K562 (cell line): Measurements from ENCODE around the gene COX7A2. TPM values are rescaled to one million over a fixed set of nuclear protein-coding genes. Genes with fewer than 3 reads are reported as not detected.

Experiments
- CTBP1 ChIP-seq: fragments of 450-650 bp; IDR thresholded peaks from 2 replicates; pipeline ENCODE4 v1.6.1; 2016; ENCODE audit warnings: borderline replicate concordance
- JUND ChIP-seq, 2 experiments: IDR thresholded peaks; 2 replicates in 1 of 2; 3 replicates in 1 of 2; pipeline ENCODE4 v1.6.1; 2011; ENCODE audit warnings: borderline replicate concordance in 2 of 2, low read depth in 2 of 2, low read length in 2 of 2, improper control_type of control experiment in 1 of 2, missing biosample characterization in 1 of 2, missing genetic modification characterization in 1 of 2, missing genetic modification reagents in 1 of 2
- MXI1 ChIP-seq: IDR thresholded peaks from 2 replicates; pipeline ENCODE4 v1.6.1; 2011; ENCODE audit warnings: low read depth, mild to moderate bottlenecking, improper control_type of control experiment, low read length
- NFYB ChIP-seq: IDR thresholded peaks from 2 replicates; pipeline ENCODE4 v1.6.1; 2011; ENCODE audit warnings: mild to moderate bottlenecking, moderate library complexity; ENCODE audit not compliant: insufficient read length; ENCODE audit errors: extremely low read depth
- NR4A1 ChIP-seq, 2 experiments: fragments of 250-450 bp in 1 of 2; fragments of 450-650 bp in 1 of 2; sonication (Bioruptor Pico) in 1 of 2; IDR thresholded peaks; 2 replicates each; pipeline versions ENCODE4 v1.4.0 to v1.6.1; 2016 to 2020; ENCODE audit warnings: mild to moderate bottlenecking in 2 of 2, missing compliant biosample characterization in 1 of 2, missing genetic modification characterization in 1 of 2, moderate library complexity in 1 of 2
- RAD51 ChIP-seq: fragments of 450-650 bp; IDR thresholded peaks from 2 replicates; pipeline ENCODE4 v1.7.1; 2016; ENCODE audit warnings: low read depth, mild to moderate bottlenecking, borderline replicate concordance
- SMARCE1 ChIP-seq: fragments of 450-650 bp; IDR thresholded peaks from 2 replicates; pipeline ENCODE4 v1.7.1; 2016; ENCODE audit warnings: mild to moderate bottlenecking
- TEAD4 ChIP-seq, 2 experiments: sonication (generic) in 1 of 2; formaldehyde crosslinking in 1 of 2; IDR thresholded peaks; 2 replicates each; pipeline versions ENCODE4 v1.6.1 to v1.8.0; 2012 to 2022; ENCODE audit warnings: borderline replicate concordance in 1 of 2, inconsistent platforms in 1 of 2, low read length in 1 of 2, mild to moderate bottlenecking in 1 of 2, missing genetic modification reagents in 1 of 2
- YY1 ChIP-seq, 3 experiments: IDR thresholded peaks; 2 replicates each; pipeline ENCODE4 v1.6.1; 2011; ENCODE audit warnings: low read length in 2 of 3, mild to moderate bottlenecking in 2 of 3, moderate library complexity in 2 of 3, borderline replicate concordance in 1 of 3, control low read depth in 1 of 3, low read depth in 1 of 3; ENCODE audit not compliant: insufficient read depth in 3 of 3, insufficient replicate concordance in 2 of 3, control insufficient read depth in 1 of 3, insufficient read length in 1 of 3; ENCODE audit errors: extremely low read depth in 1 of 3
- ZBTB1 ChIP-seq: sonication (generic); formaldehyde crosslinking; IDR thresholded peaks from 2 replicates; pipeline ENCODE4 v1.8.1; 2023; ENCODE audit warnings: missing genetic modification reagents, low read depth, mild to moderate bottlenecking, borderline replicate concordance
- polyA plus RNA-seq, 8 experiments: library from polyadenylated mRNA; depleted of rRNA in 4 of 8; stranded (reverse) in 5 of 8; unstranded in 3 of 8; fragments of >200 nt; fragmentation: Nextera tagmentation in 2 of 8; fragmentation: Illumina TruSeq in 1 of 8; extraction: Ambion mirVana in 2 of 8; extraction: Trizol in 1 of 8; gene quantifications; 2 replicates each; pipeline versions ENCODE4 v1.2.1 to v1.2.3, GENCODE V29; 2011 to 2014; ENCODE audit warnings: inconsistent platforms in 1 of 8, missing spikeins in 1 of 8
- total RNA-seq, 7 experiments: library from RNA; depleted of rRNA in 6 of 7; stranded (reverse); fragments of >200 nt in 6 of 7; fragmentation: Illumina TruSeq in 2 of 7; extraction: Trizol in 2 of 7; gene quantifications; 2 replicates each; pipeline versions ENCODE4 v1.2.1 to v1.2.3, GENCODE V29; 2011 to 2021; ENCODE audit warnings: low replicate concordance in 1 of 7
- TF ChIP-seq, protein P1 (sequence below), 2 experiments: fragments of 450-650 bp; IDR thresholded peaks; 2 replicates each; pipeline ENCODE4 v1.6.1; 2018; ENCODE audit warnings: mild to moderate bottlenecking in 2 of 2, low read depth in 1 of 2; ENCODE audit not compliant: partially characterized antibody in 2 of 2
- TF ChIP-seq, protein P2 (sequence below): sonication (generic); formaldehyde crosslinking; IDR thresholded peaks from 2 replicates; pipeline ENCODE4 v1.8.0; 2023; ENCODE audit warnings: missing genetic modification reagents, mild to moderate bottlenecking, borderline replicate concordance

Gene COX7A2
- total and polyA plus RNA-seq, 9 of the 15 experiments (the other 6 are each of a cell fraction or from before 2014, with no cell fraction given): 234 to 2,216 (median 585) TPM

DNA sequence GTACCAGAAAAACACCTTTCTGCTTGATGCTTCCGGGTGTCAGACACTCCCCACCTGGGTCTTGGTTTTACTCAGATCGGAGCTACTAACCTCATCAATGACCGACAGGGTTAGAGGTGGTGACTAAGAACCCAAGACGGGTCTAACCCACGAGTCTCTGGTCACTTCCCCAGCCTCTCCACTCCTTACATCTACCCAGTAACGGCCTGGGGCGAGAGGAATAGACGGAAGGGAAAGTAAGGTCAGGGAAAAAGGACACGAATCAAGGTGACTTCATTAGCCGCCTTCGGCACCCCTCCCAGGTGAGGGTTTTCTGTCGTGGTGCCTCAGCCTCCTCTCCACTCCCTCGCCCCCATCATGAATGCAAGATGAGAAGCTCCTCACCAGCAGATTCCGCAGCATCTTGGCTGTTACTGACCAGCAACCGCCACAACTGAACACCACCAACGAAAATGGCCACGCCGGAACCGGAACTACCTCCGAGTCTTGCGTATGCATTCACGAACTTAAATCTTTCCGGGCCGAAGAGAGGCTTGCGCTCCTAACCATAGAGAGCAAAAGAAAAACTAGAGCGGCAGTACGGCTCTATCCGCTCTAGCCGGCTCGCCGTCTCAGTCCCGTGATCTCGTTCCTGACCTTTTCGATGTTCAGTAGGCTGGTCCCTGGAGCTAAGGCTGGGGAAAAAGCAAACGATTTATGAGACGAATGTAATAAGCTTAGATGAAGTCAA, at the start of gene COX7A2 (continued):
- TF ChIP-seq, protein P1, sequence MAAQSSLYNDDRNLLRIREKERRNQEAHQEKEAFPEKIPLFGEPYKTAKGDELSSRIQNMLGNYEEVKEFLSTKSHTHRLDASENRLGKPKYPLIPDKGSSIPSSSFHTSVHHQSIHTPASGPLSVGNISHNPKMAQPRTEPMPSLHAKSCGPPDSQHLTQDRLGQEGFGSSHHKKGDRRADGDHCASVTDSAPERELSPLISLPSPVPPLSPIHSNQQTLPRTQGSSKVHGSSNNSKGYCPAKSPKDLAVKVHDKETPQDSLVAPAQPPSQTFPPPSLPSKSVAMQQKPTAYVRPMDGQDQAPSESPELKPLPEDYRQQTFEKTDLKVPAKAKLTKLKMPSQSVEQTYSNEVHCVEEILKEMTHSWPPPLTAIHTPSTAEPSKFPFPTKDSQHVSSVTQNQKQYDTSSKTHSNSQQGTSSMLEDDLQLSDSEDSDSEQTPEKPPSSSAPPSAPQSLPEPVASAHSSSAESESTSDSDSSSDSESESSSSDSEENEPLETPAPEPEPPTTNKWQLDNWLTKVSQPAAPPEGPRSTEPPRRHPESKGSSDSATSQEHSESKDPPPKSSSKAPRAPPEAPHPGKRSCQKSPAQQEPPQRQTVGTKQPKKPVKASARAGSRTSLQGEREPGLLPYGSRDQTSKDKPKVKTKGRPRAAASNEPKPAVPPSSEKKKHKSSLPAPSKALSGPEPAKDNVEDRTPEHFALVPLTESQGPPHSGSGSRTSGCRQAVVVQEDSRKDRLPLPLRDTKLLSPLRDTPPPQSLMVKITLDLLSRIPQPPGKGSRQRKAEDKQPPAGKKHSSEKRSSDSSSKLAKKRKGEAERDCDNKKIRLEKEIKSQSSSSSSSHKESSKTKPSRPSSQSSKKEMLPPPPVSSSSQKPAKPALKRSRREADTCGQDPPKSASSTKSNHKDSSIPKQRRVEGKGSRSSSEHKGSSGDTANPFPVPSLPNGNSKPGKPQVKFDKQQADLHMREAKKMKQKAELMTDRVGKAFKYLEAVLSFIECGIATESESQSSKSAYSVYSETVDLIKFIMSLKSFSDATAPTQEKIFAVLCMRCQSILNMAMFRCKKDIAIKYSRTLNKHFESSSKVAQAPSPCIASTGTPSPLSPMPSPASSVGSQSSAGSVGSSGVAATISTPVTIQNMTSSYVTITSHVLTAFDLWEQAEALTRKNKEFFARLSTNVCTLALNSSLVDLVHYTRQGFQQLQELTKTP (IDR thresholded peaks at IDR 0.05; ENCODE audit: low read depth in 1 of 2, partially characterized antibody in 2 of 2): peak; percentile 9 to 74
- TF ChIP-seq CTBP1: peak; percentile 60; the same call in 1 of the 2 replicates
- peak; percentile 50; the same call in 1 of the 2 replicates for TF ChIP-seq RAD51
- peak; percentile 74 for TF ChIP-seq JUND (IDR thresholded peaks at IDR 0.05; ENCODE audit: borderline replicate concordance, low read depth, low read length)
- no peak for TF ChIP-seq JUND (tag; IDR thresholded peaks at IDR 0.05; ENCODE audit: borderline replicate concordance, low read depth, low read length)
- TF ChIP-seq ZBTB1 (CRISPR knock-in tag): no peak
- TF ChIP-seq NFYB: no peak
- TF ChIP-seq YY1 (IDR thresholded peaks at IDR 0.05; ENCODE audit: borderline replicate concordance in 1 of 3, control insufficient read depth in 1 of 3, extremely low read depth in 1 of 3, insufficient read depth in 3 of 3, insufficient read length in 1 of 3, insufficient replicate concordance in 2 of 3, low read depth in 1 of 3, low read length in 2 of 3): peak; percentile 59 to 95 (median 90)
- TF ChIP-seq NR4A1 (CRISPR knock-in tag; IDR thresholded peaks at IDR 0.05): no peak
- 0 out of 2 replicates have a peak, but pooled peaks have one; percentile 51 for TF ChIP-seq NR4A1 (tag; IDR thresholded peaks at IDR 0.05)
- TF ChIP-seq TEAD4 (IDR thresholded peaks at IDR 0.05; ENCODE audit: low read length): peak; percentile 47
- TF ChIP-seq TEAD4 (CRISPR knock-in tag; IDR thresholded peaks at IDR 0.05; ENCODE audit: borderline replicate concordance): no peak
- TF ChIP-seq MXI1: no peak; the same call in 1 of the 2 replicates
- TF ChIP-seq, protein P2, sequence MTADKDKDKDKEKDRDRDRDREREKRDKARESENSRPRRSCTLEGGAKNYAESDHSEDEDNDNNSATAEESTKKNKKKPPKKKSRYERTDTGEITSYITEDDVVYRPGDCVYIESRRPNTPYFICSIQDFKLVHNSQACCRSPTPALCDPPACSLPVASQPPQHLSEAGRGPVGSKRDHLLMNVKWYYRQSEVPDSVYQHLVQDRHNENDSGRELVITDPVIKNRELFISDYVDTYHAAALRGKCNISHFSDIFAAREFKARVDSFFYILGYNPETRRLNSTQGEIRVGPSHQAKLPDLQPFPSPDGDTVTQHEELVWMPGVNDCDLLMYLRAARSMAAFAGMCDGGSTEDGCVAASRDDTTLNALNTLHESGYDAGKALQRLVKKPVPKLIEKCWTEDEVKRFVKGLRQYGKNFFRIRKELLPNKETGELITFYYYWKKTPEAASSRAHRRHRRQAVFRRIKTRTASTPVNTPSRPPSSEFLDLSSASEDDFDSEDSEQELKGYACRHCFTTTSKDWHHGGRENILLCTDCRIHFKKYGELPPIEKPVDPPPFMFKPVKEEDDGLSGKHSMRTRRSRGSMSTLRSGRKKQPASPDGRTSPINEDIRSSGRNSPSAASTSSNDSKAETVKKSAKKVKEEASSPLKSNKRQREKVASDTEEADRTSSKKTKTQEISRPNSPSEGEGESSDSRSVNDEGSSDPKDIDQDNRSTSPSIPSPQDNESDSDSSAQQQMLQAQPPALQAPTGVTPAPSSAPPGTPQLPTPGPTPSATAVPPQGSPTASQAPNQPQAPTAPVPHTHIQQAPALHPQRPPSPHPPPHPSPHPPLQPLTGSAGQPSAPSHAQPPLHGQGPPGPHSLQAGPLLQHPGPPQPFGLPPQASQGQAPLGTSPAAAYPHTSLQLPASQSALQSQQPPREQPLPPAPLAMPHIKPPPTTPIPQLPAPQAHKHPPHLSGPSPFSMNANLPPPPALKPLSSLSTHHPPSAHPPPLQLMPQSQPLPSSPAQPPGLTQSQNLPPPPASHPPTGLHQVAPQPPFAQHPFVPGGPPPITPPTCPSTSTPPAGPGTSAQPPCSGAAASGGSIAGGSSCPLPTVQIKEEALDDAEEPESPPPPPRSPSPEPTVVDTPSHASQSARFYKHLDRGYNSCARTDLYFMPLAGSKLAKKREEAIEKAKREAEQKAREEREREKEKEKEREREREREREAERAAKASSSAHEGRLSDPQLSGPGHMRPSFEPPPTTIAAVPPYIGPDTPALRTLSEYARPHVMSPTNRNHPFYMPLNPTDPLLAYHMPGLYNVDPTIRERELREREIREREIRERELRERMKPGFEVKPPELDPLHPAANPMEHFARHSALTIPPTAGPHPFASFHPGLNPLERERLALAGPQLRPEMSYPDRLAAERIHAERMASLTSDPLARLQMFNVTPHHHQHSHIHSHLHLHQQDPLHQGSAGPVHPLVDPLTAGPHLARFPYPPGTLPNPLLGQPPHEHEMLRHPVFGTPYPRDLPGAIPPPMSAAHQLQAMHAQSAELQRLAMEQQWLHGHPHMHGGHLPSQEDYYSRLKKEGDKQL (CRISPR knock-in tag): no peak
- no peak for TF ChIP-seq SMARCE1
